ENCODE data around the gene LINGO1. TPM values are rescaled to one million over a fixed set of nuclear protein-coding genes. Genes with fewer than 3 reads are reported as not detected.

The LINGO1 gene
- total and polyA plus RNA-seq, 2 donors (not counting 1 experiment from before 2014, with no cell fraction given), result not detected

DNA sequence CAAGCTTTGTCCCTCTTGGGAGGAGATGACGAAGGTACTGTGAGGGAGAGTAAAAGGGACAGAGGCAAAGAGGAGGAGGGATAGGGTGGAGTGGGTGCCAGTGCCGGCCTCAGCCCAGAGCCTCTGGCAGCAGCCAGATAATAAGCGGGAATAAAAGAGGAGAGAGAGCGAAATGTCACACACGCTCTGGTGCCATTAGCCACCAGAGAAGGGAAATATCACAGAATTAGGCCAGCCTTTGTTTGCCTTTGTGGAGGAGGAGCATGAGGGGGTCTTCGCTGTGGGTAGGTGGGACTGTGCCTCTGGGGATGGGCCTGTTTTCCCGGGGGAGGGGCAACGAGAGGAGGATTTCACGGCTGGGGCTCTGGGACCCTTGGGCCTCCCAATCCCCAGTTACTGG, 67.8 kb downstream of the LINGO1 start:
- Histone ChIP-seq H2AFZ (ENCODE audit: insufficient read depth, low read depth, low read length, poor library complexity, severe bottlenecking) (no peak overlapping the region), H3K27ac (ENCODE audit: low read length in 2 of 2) (no peak overlapping the region), H3K4me1 (ENCODE audit: control insufficient read depth in 2 of 2, insufficient read depth in 2 of 2, low read length in 2 of 2) (peaks cover 0 to 6% of the 10 kb centered on the region in 2 donors), H3K9me3 (ENCODE audit: control extremely low read depth in 1 of 3, control insufficient read depth in 2 of 3, insufficient read depth in 1 of 3, low read length in 2 of 3) (peaks cover 0 to 12% (median 0%) of the 10 kb centered on the region in 3 donors), H3K9ac (ENCODE audit: low read length) (no peak overlapping the region), H3K36me3 (replicated peaks in 1 of 2; ENCODE audit: control extremely low read depth in 1 of 2, control insufficient read depth in 1 of 2, extremely low read depth in 1 of 2, insufficient read depth in 2 of 2, low read length in 1 of 2) (no peaks in the 10 kb centered on the region), H4K20me1 (ENCODE audit: control insufficient read depth, insufficient read depth, low read length, poor library complexity, severe bottlenecking) (no peaks in the 10 kb centered on the region), H3K27me3 (replicated peaks in 1 of 4; ENCODE audit: control extremely low read depth in 1 of 4, control insufficient read depth in 3 of 4, insufficient read depth in 4 of 4, low read length in 3 of 4) (peaks cover 0 to 4% (median 0%) of the 10 kb centered on the region in 4 experiments), H3K4me3 (ENCODE audit: control extremely low read depth in 1 of 5, extremely low read depth in 1 of 5, insufficient read depth in 1 of 5, low read depth in 2 of 5, low read length in 4 of 5) (no peak overlapping the region), H3K4me2 (replicated peaks; ENCODE audit: low read depth, low read length, poor library complexity, severe bottlenecking) (no peak overlapping the region), H3K79me2 (ENCODE audit: control insufficient read depth, insufficient read depth, low read length) (no peaks in the 10 kb centered on the region)
- intact Hi-C loops (cut with micrococcal nuclease), result no loop called here
- CTCF ChIA-PET, result no interaction called here
- TF ChIP-seq EZH2 (IDR thresholded peaks at IDR 0.05; ENCODE audit: borderline replicate concordance, insufficient read depth, low read depth, low read length, poor library complexity, severe bottlenecking), result no peak
- TF ChIP-seq, protein P1, sequence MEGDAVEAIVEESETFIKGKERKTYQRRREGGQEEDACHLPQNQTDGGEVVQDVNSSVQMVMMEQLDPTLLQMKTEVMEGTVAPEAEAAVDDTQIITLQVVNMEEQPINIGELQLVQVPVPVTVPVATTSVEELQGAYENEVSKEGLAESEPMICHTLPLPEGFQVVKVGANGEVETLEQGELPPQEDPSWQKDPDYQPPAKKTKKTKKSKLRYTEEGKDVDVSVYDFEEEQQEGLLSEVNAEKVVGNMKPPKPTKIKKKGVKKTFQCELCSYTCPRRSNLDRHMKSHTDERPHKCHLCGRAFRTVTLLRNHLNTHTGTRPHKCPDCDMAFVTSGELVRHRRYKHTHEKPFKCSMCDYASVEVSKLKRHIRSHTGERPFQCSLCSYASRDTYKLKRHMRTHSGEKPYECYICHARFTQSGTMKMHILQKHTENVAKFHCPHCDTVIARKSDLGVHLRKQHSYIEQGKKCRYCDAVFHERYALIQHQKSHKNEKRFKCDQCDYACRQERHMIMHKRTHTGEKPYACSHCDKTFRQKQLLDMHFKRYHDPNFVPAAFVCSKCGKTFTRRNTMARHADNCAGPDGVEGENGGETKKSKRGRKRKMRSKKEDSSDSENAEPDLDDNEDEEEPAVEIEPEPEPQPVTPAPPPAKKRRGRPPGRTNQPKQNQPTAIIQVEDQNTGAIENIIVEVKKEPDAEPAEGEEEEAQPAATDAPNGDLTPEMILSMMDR (IDR thresholded peaks at IDR 0.05), result no peak
- H3K9me3 Mint-ChIP-seq (ENCODE audit: insufficient read depth), result no peaks in the 10 kb centered on the region
- 92% methylated on average over 7 of the region's 9 CpGs for WGBS (ENCODE audit: insufficient coverage)
- DNase-seq (no peak), ATAC-seq (ENCODE audit: low read depth) (no peak)
- POLR2A ChIA-PET, result no interaction called here
- no peak overlapping the region for H3K4me3 Mint-ChIP-seq
- H3K4me1 Mint-ChIP-seq, result peaks cover 4% of the 10 kb centered on the region
- H3K27me3 Mint-ChIP-seq, result peaks cover 11% of the 10 kb centered on the region
- no peak overlapping the region for H3K27ac Mint-ChIP-seq

DNA sequence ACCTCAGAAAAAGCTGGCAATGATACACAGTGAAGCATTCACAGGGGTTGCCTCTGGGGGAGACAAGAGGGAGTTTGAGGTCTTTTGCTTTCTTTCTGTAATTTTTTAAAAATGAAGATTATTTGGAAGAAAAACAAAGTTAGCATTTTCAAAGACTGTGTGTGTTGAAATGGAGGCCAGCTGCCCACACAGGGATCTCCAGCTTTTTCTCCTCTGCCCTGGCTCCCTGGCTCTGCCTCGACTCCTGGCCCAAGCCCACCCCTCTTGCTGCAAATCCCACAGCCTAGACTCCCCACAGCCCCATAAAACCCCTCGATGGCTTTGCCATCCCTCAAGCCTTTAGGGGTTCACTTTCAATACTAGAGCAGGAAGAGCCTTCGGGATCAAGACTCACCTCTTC, 68.4 kb downstream of the LINGO1 start:
- CTCF ChIA-PET, result no interaction called here
- POLR2A ChIA-PET, result interaction anchor here (0.5 kb wide), 1 partner anchor 846 kb away, joined by 7 read pairs; no protein-coding TSS in a partner anchor
- Histone ChIP-seq H3K79me2 (ENCODE audit: control insufficient read depth, insufficient read depth, low read length) (no peaks in the 10 kb centered on the region), H3K4me2 (replicated peaks; ENCODE audit: low read depth, low read length, poor library complexity, severe bottlenecking) (no peak overlapping the region), H3K4me3 (ENCODE audit: control extremely low read depth in 1 of 5, extremely low read depth in 1 of 5, insufficient read depth in 1 of 5, low read depth in 2 of 5, low read length in 4 of 5) (no peak overlapping the region), H3K27ac (ENCODE audit: low read length in 2 of 2) (no peak overlapping the region), H3K4me1 (ENCODE audit: control insufficient read depth in 2 of 2, insufficient read depth in 2 of 2, low read length in 2 of 2) (peaks cover 0 to 2% of the 10 kb centered on the region in 2 donors), H3K36me3 (replicated peaks in 1 of 2; ENCODE audit: control extremely low read depth in 1 of 2, control insufficient read depth in 1 of 2, extremely low read depth in 1 of 2, insufficient read depth in 2 of 2, low read length in 1 of 2) (no peaks in the 10 kb centered on the region), H4K20me1 (ENCODE audit: control insufficient read depth, insufficient read depth, low read length, poor library complexity, severe bottlenecking) (no peaks in the 10 kb centered on the region), H3K9me3 (ENCODE audit: control extremely low read depth in 1 of 3, control insufficient read depth in 2 of 3, insufficient read depth in 1 of 3, low read length in 2 of 3) (peaks cover 0 to 12% (median 0%) of the 10 kb centered on the region in 3 donors), H3K9ac (ENCODE audit: low read length) (no peak overlapping the region), H3K27me3 (replicated peaks in 1 of 4; ENCODE audit: control extremely low read depth in 1 of 4, control insufficient read depth in 3 of 4, insufficient read depth in 4 of 4, low read length in 3 of 4) (peaks cover 0 to 4% (median 0%) of the 10 kb centered on the region in 4 experiments), H2AFZ (ENCODE audit: insufficient read depth, low read depth, low read length, poor library complexity, severe bottlenecking) (no peak overlapping the region)
- no peak for TF ChIP-seq EZH2 (IDR thresholded peaks at IDR 0.05; ENCODE audit: borderline replicate concordance, insufficient read depth, low read depth, low read length, poor library complexity, severe bottlenecking)
- TF ChIP-seq, protein P1 (IDR thresholded peaks at IDR 0.05), result no peak
- DNase-seq (no peak), ATAC-seq (ENCODE audit: low read depth) (no peak)
- H3K27me3 Mint-ChIP-seq, result peaks cover 7% of the 10 kb centered on the region
- WGBS (ENCODE audit: insufficient coverage), result 81% methylated on average over 3 of the region's 3 CpGs
- no peaks in the 10 kb centered on the region for H3K4me1 Mint-ChIP-seq
- peak overlapping the region; percentile 26 for H3K27ac Mint-ChIP-seq
- H3K9me3 Mint-ChIP-seq (ENCODE audit: insufficient read depth), result no peaks in the 10 kb centered on the region
- intact Hi-C loops (cut with micrococcal nuclease), result no loop called here
- no peak overlapping the region for H3K4me3 Mint-ChIP-seq

Data from B cell (primary cell).